Epithelial cell of esophagus (primary cell): ENCODE results near the gene PIK3R5.
A peak's percentile ranks its signal among the peaks of the same experiment; 100 is the strongest.
"Not testable (repeated sequence)": the region's sequence is repeated elsewhere in the genome, so short reads cannot be mapped to it uniquely, and the experiment has no call there.

ENCODE experiments used
- DNase-seq: peaks from one replicate; pipeline ENCODE4 v3.0.0; 2010; ENCODE audit warnings: low read depth
- H3K4me3 ChIP-seq: 2 replicates; pipeline ENCODE4 v1.5.1; 2011; ENCODE audit warnings: mild to moderate bottlenecking, low read length, control low read depth
- CTCF ChIP-seq: IDR thresholded peaks from 2 replicates; pipeline ENCODE4 v1.5.1; 2011; ENCODE audit warnings: low read depth, mild to moderate bottlenecking, low read length, control low read depth, inconsistent platforms; ENCODE audit not compliant: insufficient read depth; ENCODE audit errors: missing control alignments

PIK3R5 gene

GRCh38 chr17:8997994-8998628 lies 32.6 kb upstream of the PIK3R5 start:
- H3K4me3 ChIP-seq, result no peak overlapping the region
- DNase-seq, result peak; percentile 61
- TF ChIP-seq CTCF, result peak; percentile 86

GRCh38 chr17:8995711-8996110 lies 30.2 kb upstream of the PIK3R5 start:
- no peak for TF ChIP-seq CTCF
- H3K4me3 ChIP-seq, result no peak overlapping the region
- DNase-seq, result no peak

GRCh38 chr17:8994319-8994718 lies 28.8 kb upstream of the PIK3R5 start:
- no peak overlapping the region for H3K4me3 ChIP-seq
- TF ChIP-seq CTCF, result peak; percentile 79
- DNase-seq, result peak; percentile 45

- no peak overlapping the region for H3K4me3 ChIP-seq
- DNase-seq, result peak; percentile 64
- TF ChIP-seq CTCF, result peak; percentile 75
Measured at GRCh38 chr17:8991514-8992285, 26.2 kb upstream of the PIK3R5 start.

- not testable (repeated sequence) for H3K4me3 ChIP-seq, DNase-seq
Measured at GRCh38 chr17:8988263-8988935, 22.9 kb upstream of the PIK3R5 start.

GRCh38 chr17:8986295-8986694 lies 20.8 kb upstream of the PIK3R5 start:
- DNase-seq, result no peak
- H3K4me3 ChIP-seq, result no peak overlapping the region
- TF ChIP-seq CTCF, result peak; percentile 6

GRCh38 chr17:8985054-8985701 lies 19.7 kb upstream of the PIK3R5 start:
- TF ChIP-seq CTCF, result no peak
- H3K4me3 ChIP-seq, result no peak overlapping the region
- DNase-seq, result no peak

- not testable (repeated sequence) for H3K4me3 ChIP-seq, DNase-seq
Measured at GRCh38 chr17:8984225-8984624, 18.7 kb upstream of the PIK3R5 start.
